Duodenal mucosa (tissue), 2 donors: ENCODE data around the gene IKZF5.

Experiments used
- H3K27ac ChIP-seq: one replicate; pipeline ENCODE4 v1.7.0; 2013; ENCODE audit warnings: low read depth, low read length
- H3K27me3 ChIP-seq, 2 donors: one replicate each; pipeline ENCODE4 v1.7.0; 2013; ENCODE audit warnings: low read length in 2 of 2, control low read depth in 1 of 2; ENCODE audit not compliant: insufficient read depth in 2 of 2, control insufficient read depth in 1 of 2
- H3K36me3 ChIP-seq, 2 donors: one replicate each; pipeline ENCODE4 v1.7.0; 2013; ENCODE audit warnings: low read length in 2 of 2, control low read depth in 1 of 2; ENCODE audit not compliant: insufficient read depth in 2 of 2, control insufficient read depth in 1 of 2
- H3K4me1 ChIP-seq, 2 donors: one replicate each; pipeline ENCODE4 v1.7.0; 2013; ENCODE audit warnings: low read length in 2 of 2, control low read depth in 1 of 2; ENCODE audit not compliant: insufficient read depth in 2 of 2, control insufficient read depth in 1 of 2
- H3K4me3 ChIP-seq, 2 donors: one replicate each; pipeline ENCODE4 v1.7.0; 2013; ENCODE audit warnings: low read length in 2 of 2, low read depth in 1 of 2
- H3K9ac ChIP-seq, 2 donors: one replicate each; pipeline ENCODE4 v1.7.0; 2013; ENCODE audit warnings: low read length in 2 of 2, low read depth in 1 of 2
- H3K9me3 ChIP-seq, 2 donors: one replicate each; pipeline ENCODE4 v1.7.0; 2013; ENCODE audit warnings: low read length in 2 of 2, control low read depth in 1 of 2; ENCODE audit not compliant: control insufficient read depth in 1 of 2

Gene IKZF5

GRCh38 chr10:123016228-123016627 lies 7.6 kb upstream of the IKZF5 start:
- Histone ChIP-seq H3K4me1 (peaks cover under 1% of the 10 kb centered on the region in 2 donors), H3K9me3 (no peaks in the 10 kb centered on the region), H3K9ac (no peak overlapping the region), H3K36me3 (no peaks in the 10 kb centered on the region), H3K4me3 (no peak overlapping the region), H3K27me3 (no peaks in the 10 kb centered on the region), H3K27ac (no peak overlapping the region)

- no peak overlapping the region for H3K9ac ChIP-seq
- H3K4me1 ChIP-seq: peaks cover 7 to 13% of the 10 kb centered on the region in 2 donors
Observed at GRCh38 chr10:123014772-123015171, 6.2 kb upstream of the IKZF5 start.

GRCh38 chr10:123013456-123014419 lies 5.1 kb upstream of the IKZF5 start:
- Histone ChIP-seq H3K36me3 (no peaks in the 10 kb centered on the region), H3K9me3 (no peaks in the 10 kb centered on the region), H3K4me1 (peaks cover 14 to 17% of the 10 kb centered on the region in 2 donors), H3K4me3 (no peak overlapping the region), H3K9ac (no peak overlapping the region), H3K27me3 (no peaks in the 10 kb centered on the region), H3K27ac (no peak overlapping the region)

More at GRCh38 chr10:123014772-123015171, 6.2 kb upstream of the IKZF5 start:
- Histone ChIP-seq H3K36me3 (no peaks in the 10 kb centered on the region), H3K27ac (no peak overlapping the region), H3K4me3 (no peak overlapping the region), H3K27me3 (no peaks in the 10 kb centered on the region), H3K9me3 (no peaks in the 10 kb centered on the region)

GRCh38 chr10:123011987-123012386 lies 3.4 kb upstream of the IKZF5 start:
- no peaks in the 10 kb centered on the region for H3K36me3 ChIP-seq
- H3K4me3 ChIP-seq: no peak overlapping the region
- no peak overlapping the region for H3K9ac ChIP-seq
- peaks cover 23% of the 10 kb centered on the region in 2 donors for H3K4me1 ChIP-seq
- H3K9me3 ChIP-seq: no peaks in the 10 kb centered on the region
- no peaks in the 10 kb centered on the region for H3K27me3 ChIP-seq
- no peak overlapping the region for H3K27ac ChIP-seq

- H3K4me1 ChIP-seq: peaks cover 25 to 32% of the 10 kb centered on the region in 2 donors
- H3K9me3 ChIP-seq: no peaks in the 10 kb centered on the region
- H3K27me3 ChIP-seq: no peaks in the 10 kb centered on the region
- no peak overlapping the region for H3K27ac ChIP-seq
- H3K9ac ChIP-seq: peak overlapping the region; percentile 67 to 83
- H3K36me3 ChIP-seq: no peaks in the 10 kb centered on the region
- peak overlapping the region; percentile 82 to 89 for H3K4me3 ChIP-seq
Observed at GRCh38 chr10:123009105-123009820, 668 bp upstream of the IKZF5 start.

- H3K27ac ChIP-seq: no peak overlapping the region
- H3K9me3 ChIP-seq: no peaks in the 10 kb centered on the region
- no peaks in the 10 kb centered on the region for H3K36me3 ChIP-seq
- no peaks in the 10 kb centered on the region for H3K27me3 ChIP-seq
- H3K4me3 ChIP-seq: peak overlapping the region; percentile 82 to 92
- peak overlapping the region; percentile 90 to 92 for H3K9ac ChIP-seq
- H3K4me1 ChIP-seq: peaks cover 25 to 32% of the 10 kb centered on the region in 2 donors
Observed at GRCh38 chr10:123007558-123008354, 839 bp downstream of the IKZF5 start.

- Histone ChIP-seq H3K27me3 (no peaks in the 10 kb centered on the region), H3K36me3 (no peaks in the 10 kb centered on the region), H3K4me3 (no peak overlapping the region), H3K9ac (no peak overlapping the region), H3K4me1 (peaks cover 13 to 20% of the 10 kb centered on the region in 2 donors), H3K27ac (no peak overlapping the region), H3K9me3 (no peaks in the 10 kb centered on the region)
Observed at GRCh38 chr10:123004298-123004697, 4.3 kb downstream of the IKZF5 start.

GRCh38 chr10:123001370-123001769 lies 7.2 kb downstream of the IKZF5 start:
- H3K27ac ChIP-seq: no peak overlapping the region
- no peak overlapping the region for H3K9ac ChIP-seq
- H3K4me3 ChIP-seq: no peak overlapping the region
- peaks cover 3 to 14% of the 10 kb centered on the region in 2 donors for H3K4me1 ChIP-seq
- peaks cover 3 to 4% of the 10 kb centered on the region in 2 donors for H3K36me3 ChIP-seq
- H3K27me3 ChIP-seq: no peaks in the 10 kb centered on the region
- H3K9me3 ChIP-seq: no peaks in the 10 kb centered on the region

GRCh38 chr10:123000155-123000554 lies 8.4 kb downstream of the IKZF5 start:
- no peak overlapping the region for H3K27ac ChIP-seq
- peaks cover 3 to 10% of the 10 kb centered on the region in 2 donors for H3K4me1 ChIP-seq
- H3K36me3 ChIP-seq: peaks cover 10 to 13% of the 10 kb centered on the region in 2 donors
- no peaks in the 10 kb centered on the region for H3K9me3 ChIP-seq
- H3K4me3 ChIP-seq: no peak overlapping the region
- no peak overlapping the region for H3K9ac ChIP-seq
- H3K27me3 ChIP-seq: no peaks in the 10 kb centered on the region
